Right cardiac atrium (tissue), 5 donors: Measurements from ENCODE around the gene SH3TC2. TPM values are rescaled to one million over a fixed set of nuclear protein-coding genes. Genes with fewer than 3 reads are reported as not detected.
A peak's percentile ranks its signal among the peaks of the same experiment; 100 is the strongest.

Source experiments
- ATAC-seq, 2 donors: fragments of 200-7000 bp; cut with Tn5 transposase; one replicate each; pipeline versions ENCODE4 v1.8.0 to v1.9.1; 2020; ENCODE audit warnings: moderate library complexity in 2 of 2, mild to moderate bottlenecking in 1 of 2
- DNase-seq, 3 donors: peaks; one replicate each; pipeline ENCODE4 v3.0.0-alpha.2; 2020
- H3K27ac ChIP-seq: one replicate; pipeline ENCODE4 v1.5.1; 2013; ENCODE audit warnings: mild to moderate bottlenecking, low read length, control low read depth, moderate library complexity
- H3K27me3 ChIP-seq: one replicate; pipeline ENCODE4 v1.6.1; 2013; ENCODE audit not compliant: control insufficient read depth, insufficient read depth
- H3K4me1 ChIP-seq: one replicate; pipeline ENCODE4 v1.6.1; 2013; ENCODE audit warnings: low read length; ENCODE audit not compliant: control insufficient read depth, insufficient read depth
- H3K4me3 ChIP-seq: one replicate; pipeline ENCODE4 v1.5.1; 2013; ENCODE audit warnings: low read length, control low read depth
- H3K9me3 ChIP-seq: one replicate; pipeline ENCODE4 v1.6.1; 2013; ENCODE audit warnings: low read length; ENCODE audit not compliant: control insufficient read depth
- whole genome bisulfite sequencing: extraction: QIAGEN DNeasy Blood & Tissue Kit; methylation state at CpG from one replicate; pipeline ENCODE4 v1.1.7; 2013; 5-methylcytosine and 5-hydroxymethylcytosine counted together
- intact Hi-C, 4 donors: fragments of 100-400 bp; cut with DNase I; formaldehyde crosslinking; loops; one replicate each; pipeline versions ENCODE4 v1.11.0 to v1.14.0; 2022 to 2023
- polyA plus RNA-seq: library from polyadenylated mRNA; stranded (reverse); fragments of 200-250 nt; gene quantifications from one replicate; pipeline ENCODE4 v1.2.3, GENCODE V29; 2013
- total RNA-seq, 4 donors: library from RNA; stranded (reverse); fragmentation: NEBNext Ultra II Directional; extraction: Animal tissue kit (Norgen Biotek cat#: 25700); gene quantifications; one replicate each; pipeline ENCODE4 v1.2.1, GENCODE V29; 2021
- donor health status: healthy with polysubstance abuse.
- donor health status: DM: no; HTN: yes; CAD: no.
- donor health status: DM: no; HTN: no; CAD: no.
- donor health status: DM: no; HTN: yes; CAD: no; lungs with severe emphysema.
- donor health status: DM: yes; HTN: yes; CAD: no.

SH3TC2 gene
- total and polyA plus RNA-seq, 5 donors, result 4.9 to 17.9 (median 12.4) TPM

DNA sequence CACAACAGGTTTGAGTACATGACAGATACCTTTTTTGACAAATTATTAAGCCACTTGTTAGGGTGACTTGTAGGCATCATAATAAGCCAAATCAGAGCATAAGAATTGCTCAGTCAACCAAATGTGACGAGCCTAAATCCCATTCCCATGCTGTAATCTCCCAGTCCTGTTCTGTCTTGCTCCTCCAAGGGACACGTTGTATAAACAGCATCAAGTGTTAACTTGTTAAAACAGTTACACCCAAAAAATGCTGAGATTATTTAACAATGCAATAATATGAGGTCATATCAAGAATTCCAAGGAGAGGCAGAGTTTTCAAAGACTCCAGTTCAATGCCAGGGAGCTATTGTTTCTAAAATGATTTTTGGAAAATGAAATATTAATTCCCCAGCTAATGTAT is 76.2 kb downstream of the SH3TC2 start:
- Histone ChIP-seq H3K27ac (no peak overlapping the region), H3K27me3 (no peaks in the 10 kb centered on the region), H3K4me1 (peaks cover 2% of the 10 kb centered on the region), H3K4me3 (no peak overlapping the region), H3K9me3 (no peaks in the 10 kb centered on the region)
- WGBS, result 55% methylated on average over 2 of the region's 2 CpGs
- DNase-seq (no peak), ATAC-seq (peak; percentile 68 to 70)
- intact Hi-C loops, result no loop called here

DNA sequence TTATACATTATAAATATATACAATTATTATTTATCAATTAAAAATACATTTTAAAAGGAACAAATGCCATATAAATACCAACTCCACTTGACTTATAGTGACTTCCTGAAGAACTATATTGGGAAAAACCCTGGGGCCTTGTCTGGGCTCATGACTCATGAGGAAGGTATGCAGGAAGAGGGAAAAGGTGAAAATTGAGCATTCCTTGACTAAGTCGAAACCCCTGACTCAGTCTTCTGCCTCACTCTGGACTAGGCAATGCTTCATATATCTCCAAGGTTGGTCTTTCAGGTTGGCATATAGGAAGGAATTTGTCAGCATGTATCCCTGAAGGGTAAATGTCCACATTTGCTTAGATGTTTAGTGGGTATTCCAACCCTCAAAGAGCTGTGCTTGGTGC is 78.5 kb downstream of the SH3TC2 start:
- Histone ChIP-seq H3K27ac (no peak overlapping the region), H3K9me3 (no peaks in the 10 kb centered on the region), H3K4me3 (no peak overlapping the region), H3K4me1 (peaks cover 4% of the 10 kb centered on the region), H3K27me3 (no peaks in the 10 kb centered on the region)
- 82% methylated on average over 1 of the region's 1 CpG for WGBS
- intact Hi-C loops, result no loop called here
- no peak for ATAC-seq
- no peak for DNase-seq

GRCh38 chr5:148981353-148981752 is 81.5 kb downstream of the SH3TC2 start:
- DNase-seq, result no peak
- intact Hi-C loops, result no loop called here
- Histone ChIP-seq H3K9me3 (no peaks in the 10 kb centered on the region), H3K27me3 (no peaks in the 10 kb centered on the region), H3K27ac (no peak overlapping the region), H3K4me3 (no peak overlapping the region), H3K4me1 (peaks cover 2% of the 10 kb centered on the region)
- ATAC-seq, result no peak
- WGBS, result 33% methylated on average over 6 of the region's 6 CpGs

DNA sequence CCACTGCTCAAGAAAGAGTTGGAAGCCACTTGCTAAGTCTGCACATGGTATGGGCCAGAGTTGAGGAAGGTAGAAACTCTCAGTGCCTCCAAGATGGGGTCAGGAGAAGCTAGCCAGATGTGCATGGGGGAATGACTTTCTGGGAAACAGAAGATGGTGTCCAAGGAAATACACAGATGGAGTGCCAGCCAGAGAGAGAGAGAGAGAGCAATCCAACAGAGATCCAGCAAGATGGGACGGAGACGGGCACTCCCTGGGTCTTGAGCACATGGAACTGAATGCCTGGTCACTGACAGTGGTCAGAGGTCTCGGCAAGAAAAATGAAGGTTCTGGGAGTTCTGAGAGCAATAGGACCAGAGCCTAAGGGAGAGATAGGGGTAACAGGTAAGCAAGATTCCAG is 82.1 kb downstream of the SH3TC2 start:
- Histone ChIP-seq H3K9me3 (no peaks in the 10 kb centered on the region), H3K27me3 (no peaks in the 10 kb centered on the region), H3K4me3 (no peak overlapping the region), H3K4me1 (peaks cover 2% of the 10 kb centered on the region), H3K27ac (no peak overlapping the region)
- intact Hi-C loops, result no loop called here
- DNase-seq (no peak), ATAC-seq (no peak)
- WGBS, result 95% methylated on average over 3 of the region's 3 CpGs

GRCh38 chr5:148979083-148979723 is 83.7 kb downstream of the SH3TC2 start:
- H3K4me3 ChIP-seq, result no peak overlapping the region
- no peaks in the 10 kb centered on the region for H3K27me3 ChIP-seq
- intact Hi-C loops, result no loop called here
- 78% methylated on average over 7 of the region's 7 CpGs for WGBS
- peak; percentile 89 to 91 for ATAC-seq
- no peak overlapping the region for H3K27ac ChIP-seq
- peaks cover 2% of the 10 kb centered on the region for H3K4me1 ChIP-seq
- H3K9me3 ChIP-seq, result no peaks in the 10 kb centered on the region
- peak in 2 of 3 donors; percentile 49 to 80 for DNase-seq

DNA sequence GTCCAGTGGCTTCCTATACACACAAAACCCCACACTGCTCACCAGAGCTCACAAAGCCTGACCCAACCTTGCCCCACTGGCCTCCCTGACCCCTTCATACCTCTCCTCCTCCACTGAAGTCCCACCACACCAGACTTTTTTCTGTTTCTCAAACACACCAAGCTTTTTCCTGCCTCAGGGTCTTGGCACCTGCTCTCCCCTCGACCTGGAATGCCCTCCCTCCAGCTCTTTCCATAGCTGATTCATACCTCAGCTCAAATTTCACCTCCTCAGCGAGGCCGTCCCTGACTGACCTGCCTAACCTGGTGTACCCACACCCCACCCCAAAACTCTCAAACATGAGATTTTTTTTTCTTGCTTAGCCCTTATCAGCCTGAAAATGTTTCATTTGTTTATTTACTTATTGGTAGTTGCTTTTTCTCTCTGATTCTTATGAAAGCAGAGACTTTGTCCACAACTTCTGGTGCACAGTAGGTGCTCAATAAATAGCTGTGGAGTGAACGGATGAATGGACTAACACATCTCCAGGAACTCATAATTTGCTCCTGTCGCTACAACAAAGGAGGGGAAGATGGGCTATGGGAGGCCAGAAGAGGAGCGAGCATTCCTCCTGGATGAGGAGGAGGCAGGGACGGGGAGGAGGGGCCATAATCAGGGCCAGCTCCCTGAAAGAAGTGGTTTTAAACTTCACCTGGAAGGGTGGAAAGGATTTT is 84.3 kb downstream of the SH3TC2 start:
- H3K27ac ChIP-seq, result no peak overlapping the region
- H3K4me1 ChIP-seq, result peaks cover 4% of the 10 kb centered on the region
- no peak for ATAC-seq
- intact Hi-C loops, result no loop called here
- no peak overlapping the region for H3K4me3 ChIP-seq
- 81% methylated on average over 7 of the region's 7 CpGs for WGBS
- no peaks in the 10 kb centered on the region for H3K27me3 ChIP-seq
- H3K9me3 ChIP-seq, result no peaks in the 10 kb centered on the region
- DNase-seq, result no peak

DNA sequence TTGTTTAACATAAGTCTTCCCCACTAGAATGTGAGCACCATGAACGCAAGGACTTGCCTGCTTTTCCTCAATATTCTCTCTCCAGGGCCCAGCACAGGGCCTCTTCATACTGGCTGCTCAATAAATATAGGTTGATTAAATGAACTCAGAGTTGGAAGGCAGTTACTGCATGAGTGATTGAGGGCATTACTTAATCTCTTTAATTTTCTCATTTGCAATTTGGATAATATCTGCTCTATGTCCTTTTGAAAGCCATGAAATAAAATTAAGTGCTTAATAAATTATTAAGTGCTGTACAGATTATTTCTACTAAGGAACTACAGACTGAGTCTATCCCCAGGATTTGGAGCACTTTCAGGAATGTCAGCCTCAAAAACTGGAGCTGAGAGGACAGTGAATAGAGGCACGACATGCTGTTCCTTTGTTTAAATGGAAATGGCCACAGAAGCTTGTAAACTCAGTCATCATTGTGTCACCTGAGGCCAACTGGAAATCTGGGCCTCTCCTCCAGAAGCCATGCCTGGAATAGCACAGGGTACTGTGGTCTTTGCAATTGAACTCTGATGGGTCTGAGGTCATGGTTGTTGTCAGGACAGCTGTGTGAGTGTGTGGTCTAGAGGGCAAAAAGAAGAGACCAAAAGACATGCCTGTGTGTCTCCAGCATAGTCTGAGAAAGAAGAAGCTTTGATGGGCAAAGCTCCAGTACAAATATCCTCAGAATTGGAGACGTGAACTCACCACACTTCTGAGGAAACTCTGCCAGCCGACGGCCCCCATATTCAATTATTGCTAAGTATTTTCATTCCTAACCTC is 86.1 kb downstream of the SH3TC2 start:
- ATAC-seq (no peak), DNase-seq (no peak)
- no peak overlapping the region for H3K27ac ChIP-seq
- H3K4me3 ChIP-seq, result no peak overlapping the region
- peaks cover 9% of the 10 kb centered on the region for H3K4me1 ChIP-seq
- 72% methylated on average over 5 of the region's 5 CpGs for WGBS
- H3K27me3 ChIP-seq, result no peaks in the 10 kb centered on the region
- intact Hi-C loops, result no loop called here
- H3K9me3 ChIP-seq, result no peaks in the 10 kb centered on the region

DNA sequence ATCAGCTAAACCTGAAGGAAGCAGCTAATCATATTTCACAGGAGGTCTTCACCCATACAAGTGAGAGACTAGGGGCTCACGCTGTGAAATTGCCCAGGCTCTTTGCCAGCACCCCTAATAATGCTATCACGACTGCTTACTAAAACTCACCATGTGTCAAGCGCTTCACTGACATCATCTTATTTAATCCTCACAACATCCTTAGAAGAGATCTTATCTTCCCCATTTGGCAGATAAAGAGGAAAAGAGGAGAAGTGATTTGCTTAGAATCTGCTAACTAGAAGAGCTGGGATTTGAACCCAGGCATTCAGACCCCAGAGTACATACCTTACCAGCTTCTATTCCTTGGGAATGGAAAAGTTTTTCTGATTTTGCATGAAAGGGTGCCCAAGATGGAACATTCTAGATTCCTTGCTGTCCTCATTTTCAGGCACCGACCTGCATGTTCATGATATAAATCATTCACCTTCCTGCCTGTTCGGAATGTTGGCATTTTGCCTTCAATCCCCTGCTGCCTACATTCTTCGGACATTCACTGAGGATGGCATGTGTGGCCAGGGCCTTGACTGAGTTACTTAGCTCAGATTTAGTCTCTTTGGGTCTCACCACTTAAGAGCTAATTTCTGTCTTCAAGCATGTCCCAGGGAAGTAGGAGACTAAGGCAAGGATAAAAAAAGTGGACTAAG is 88.1 kb downstream of the SH3TC2 start:
- H3K27ac ChIP-seq, result no peak overlapping the region
- WGBS, result 67% methylated on average over 6 of the region's 6 CpGs
- ATAC-seq, result no peak
- DNase-seq, result no peak
- H3K27me3 ChIP-seq, result no peaks in the 10 kb centered on the region
- intact Hi-C loops, result no loop called here
- H3K4me3 ChIP-seq, result no peak overlapping the region
- no peaks in the 10 kb centered on the region for H3K9me3 ChIP-seq
- peaks cover 12% of the 10 kb centered on the region for H3K4me1 ChIP-seq

- H3K27ac ChIP-seq, result peak overlapping the region; percentile 70
- DNase-seq (no peak), ATAC-seq (peak in 1 of 2 donors; percentile 10)
- H3K4me3 ChIP-seq, result no peak overlapping the region
- WGBS, result 58% methylated on average over 2 of the region's 2 CpGs
- intact Hi-C loops, result no loop called here
- H3K4me1 ChIP-seq, result peaks cover 15% of the 10 kb centered on the region
- no peaks in the 10 kb centered on the region for H3K9me3 ChIP-seq
- H3K27me3 ChIP-seq, result no peaks in the 10 kb centered on the region
Measured at GRCh38 chr5:148973455-148973854, 89.4 kb downstream of the SH3TC2 start.

GRCh38 chr5:148972974-148973374 is 89.9 kb downstream of the SH3TC2 start:
- DNase-seq (peak in 2 of 3 donors; percentile 65 to 66), ATAC-seq (peak; percentile 83 to 94)
- Histone ChIP-seq H3K27ac (peak overlapping the region; percentile 70), H3K4me3 (no peak overlapping the region), H3K4me1 (peaks cover 15% of the 10 kb centered on the region), H3K9me3 (no peaks in the 10 kb centered on the region), H3K27me3 (no peaks in the 10 kb centered on the region)
- WGBS, result 20% methylated on average over 7 of the region's 7 CpGs
- intact Hi-C loops, result no loop called here
